IMR-90 (cell line): ENCODE measurements around the gene IMPG2.

ENCODE experiments used
- BHLHE40 ChIP-seq: fragments of 150-350 bp; IDR thresholded peaks from 2 replicates; pipeline ENCODE4 v1.6.1; 2016; ENCODE audit warnings: mild to moderate bottlenecking, low read depth, low read length
- CTCF ChIP-seq: conservative IDR thresholded peaks from 2 replicates; pipeline ENCODE4 v1.5.1; 2012; ENCODE audit warnings: mild to moderate bottlenecking, low read depth, low read length, improper control_type of control experiment
- MAFK ChIP-seq: IDR thresholded peaks from 2 replicates; pipeline ENCODE4 v1.6.1; 2012; ENCODE audit warnings: low read depth, low read length, improper control_type of control experiment
- MXI1 ChIP-seq: IDR thresholded peaks from 2 replicates; pipeline ENCODE4 v1.6.1; 2012; ENCODE audit warnings: low read depth, mild to moderate bottlenecking, low read length, moderate library complexity, borderline replicate concordance
- POLR2A ChIP-seq: IDR thresholded peaks from 2 replicates; pipeline ENCODE4 v1.6.1; 2012; ENCODE audit warnings: mild to moderate bottlenecking, low read depth, low read length
- RCOR1 ChIP-seq: IDR thresholded peaks from 2 replicates; pipeline ENCODE4 v1.6.1; 2012; ENCODE audit warnings: mild to moderate bottlenecking, low read length, improper control_type of control experiment; ENCODE audit not compliant: insufficient replicate concordance
- SMC3 ChIP-seq: fragments of 150-350 bp; IDR thresholded peaks from 2 replicates; pipeline ENCODE4 v1.6.1; 2016; ENCODE audit warnings: low read depth, mild to moderate bottlenecking, antibody characterized with exemption, low read length, moderate library complexity
- USF2 ChIP-seq: fragments of 150-350 bp; IDR thresholded peaks from 2 replicates; pipeline ENCODE4 v1.6.1; 2017; ENCODE audit warnings: mild to moderate bottlenecking, antibody characterized with exemption, low read length, low read depth

GRCh38 chr3:101202640-101203039 is 117.7 kb downstream of the IMPG2 start:
- TF ChIP-seq POLR2A (no peak), CTCF (no peak), USF2 (no peak), MXI1 (no peak), RCOR1 (no peak), MAFK (no peak), SMC3 (no peak), BHLHE40 (no peak)
